Stimulated activated CD4-positive, alpha-beta T cell treated with anti-CD3 and anti-CD28 coated beads, Interleukin-4, amount 100 ng/mL, for 4 hours (primary cell): ENCODE measurements around the gene C1orf116.

Experiments used
- DNase-seq, 2 experiments: peaks; one replicate each; pipeline ENCODE4 v3.0.0-alpha.2; 2020

C1orf116 gene

DNA sequence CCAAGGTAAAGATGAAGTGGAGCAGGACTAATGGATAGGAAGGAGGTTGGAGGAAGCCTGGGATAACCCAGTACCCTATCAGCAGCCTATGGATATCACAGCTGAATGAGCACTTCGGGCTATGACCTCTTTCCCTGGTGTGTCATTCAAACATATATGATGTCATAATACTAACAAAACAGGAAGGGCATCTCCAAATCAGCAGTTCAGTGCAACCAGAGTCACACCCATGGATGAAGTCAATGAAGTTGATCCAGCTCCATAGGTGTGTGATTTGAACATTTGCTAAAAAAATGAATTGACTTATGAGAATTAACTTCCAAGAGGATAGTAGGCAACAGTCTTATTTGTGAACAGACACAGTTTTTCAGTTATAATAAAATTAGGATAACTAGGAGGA is 1.7 kb upstream of the C1orf116 start:
- DNase-seq, result no peak

DNA sequence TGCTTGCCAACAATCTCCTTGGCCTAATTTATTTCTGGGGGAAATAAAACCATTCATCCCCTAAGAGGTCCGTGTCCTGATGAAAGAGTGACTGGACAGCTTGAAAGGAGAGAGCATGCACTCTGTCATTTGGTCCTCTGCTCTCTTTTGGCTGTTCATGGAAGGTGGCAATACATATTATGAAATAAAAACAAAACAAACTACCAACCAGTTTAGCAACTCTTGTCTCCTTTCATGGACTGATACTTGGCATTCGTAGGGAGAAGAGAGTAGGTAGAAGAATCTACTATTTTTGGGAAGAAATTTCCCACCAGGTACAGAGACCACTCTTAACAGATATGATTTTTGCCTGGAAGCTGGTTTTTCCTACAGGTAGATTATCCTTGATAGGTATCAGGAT is 746 bp upstream of the C1orf116 start:
- DNase-seq, result no peak

DNA sequence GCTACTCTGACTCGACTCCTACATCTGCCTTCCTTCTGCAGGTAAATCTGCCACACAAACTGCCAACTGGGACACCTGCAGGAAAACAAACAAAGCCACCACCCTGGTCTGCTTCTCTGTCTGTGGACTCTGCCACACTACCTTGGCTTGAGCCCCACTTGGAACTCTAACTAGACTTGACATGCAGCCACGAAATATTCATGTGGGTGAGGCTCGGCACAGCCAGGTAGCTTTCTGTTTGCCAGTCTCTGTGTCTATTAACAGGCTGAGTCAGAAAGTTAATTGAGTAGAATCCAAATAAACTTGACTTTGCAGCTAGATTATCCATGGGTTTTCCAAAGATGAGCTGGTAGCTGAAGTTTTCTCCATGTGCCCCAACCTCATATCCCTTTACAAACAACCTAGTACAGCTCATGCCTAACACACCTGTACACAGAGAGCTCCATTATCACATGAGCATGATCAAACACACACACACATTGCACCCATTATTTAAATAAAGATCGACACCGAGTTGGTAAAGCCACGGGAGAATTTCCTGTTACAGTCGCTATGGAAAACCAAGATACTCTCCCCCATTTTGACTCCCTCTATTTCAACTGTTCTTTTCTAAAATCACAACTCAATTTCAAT is 808 bp downstream of the C1orf116 start:
- no peak for DNase-seq

DNA sequence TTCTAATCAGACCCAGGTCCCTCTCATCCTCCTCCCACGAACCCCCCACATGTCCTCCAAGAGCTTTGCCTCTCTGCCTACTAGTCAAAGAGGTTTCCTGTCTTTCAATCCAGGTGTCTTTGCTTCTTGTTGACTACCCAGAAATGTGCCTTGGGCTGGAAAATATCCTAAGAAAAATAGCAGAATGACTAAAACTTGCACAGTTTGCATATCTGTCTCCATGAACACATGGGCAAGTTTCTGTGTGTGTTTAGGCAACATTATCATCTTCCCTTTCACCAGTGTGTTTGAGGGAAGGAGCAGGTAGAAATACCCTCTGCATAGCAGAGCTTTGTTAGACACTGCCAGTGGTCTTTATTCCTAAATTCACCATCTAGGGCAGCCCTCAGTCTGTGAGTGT is 1.5 kb downstream of the C1orf116 start:
- no peak for DNase-seq

DNA sequence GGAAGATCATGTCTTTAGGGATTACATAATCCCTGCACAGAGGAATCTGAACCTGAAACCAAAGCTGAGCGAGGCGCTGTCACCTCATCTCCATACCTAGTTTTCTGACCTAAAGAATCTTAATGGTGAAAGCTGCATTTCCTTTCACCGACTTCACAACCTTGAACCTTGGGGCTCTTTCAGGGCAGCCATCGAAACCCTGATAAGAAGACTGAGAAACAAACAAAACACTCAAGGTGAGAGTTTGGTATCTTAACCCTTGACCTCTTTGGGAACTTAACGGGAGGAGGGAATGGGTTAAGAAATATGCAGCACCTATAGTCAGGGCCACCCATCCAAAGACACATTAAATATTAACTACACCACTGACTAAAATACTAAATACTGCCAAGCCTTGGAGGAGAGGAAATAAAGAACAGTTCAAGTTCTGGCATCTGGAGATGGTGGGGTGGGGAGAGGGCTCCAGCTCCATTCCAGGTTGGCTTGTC is 2.0 kb downstream of the C1orf116 start:
- no peak for DNase-seq

DNA sequence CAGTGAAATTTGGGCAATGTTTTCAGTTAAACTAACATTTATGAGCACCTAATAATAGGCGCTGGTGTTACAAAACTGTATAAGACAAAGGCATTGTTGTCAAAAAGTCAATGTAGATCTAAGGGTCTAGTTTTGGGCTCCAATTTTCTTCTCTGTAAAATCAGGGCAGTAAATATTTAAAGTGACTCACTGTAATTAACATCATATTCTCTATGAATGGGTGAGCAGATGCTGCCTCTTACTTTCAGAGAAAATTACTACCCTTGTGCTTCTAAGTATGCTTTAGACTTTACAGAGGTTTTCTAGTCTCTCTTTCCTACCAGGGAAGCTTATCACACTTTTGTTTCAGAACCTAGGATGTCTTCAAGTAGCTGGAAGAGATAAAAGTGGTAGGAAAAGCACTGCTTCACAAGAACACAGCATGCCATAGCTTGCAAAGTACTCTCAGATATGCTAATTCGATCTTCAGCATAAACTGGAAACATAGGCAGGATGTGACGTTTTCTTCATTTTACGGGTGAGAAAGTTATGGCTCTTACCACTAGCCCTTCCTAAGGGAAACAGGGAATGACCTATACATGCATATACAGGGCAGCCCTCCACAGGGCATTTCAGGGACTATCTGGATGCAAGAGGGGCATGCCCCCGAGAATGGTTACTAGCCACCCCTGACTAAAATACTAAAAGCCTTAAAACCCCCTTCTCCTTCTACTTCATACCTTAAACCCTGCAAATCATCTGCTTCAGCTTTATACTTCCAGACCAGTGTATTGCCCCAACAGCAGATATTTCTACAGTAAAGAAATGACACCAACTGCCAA is 2.6 kb downstream of the C1orf116 start:
- DNase-seq, result no peak

DNA sequence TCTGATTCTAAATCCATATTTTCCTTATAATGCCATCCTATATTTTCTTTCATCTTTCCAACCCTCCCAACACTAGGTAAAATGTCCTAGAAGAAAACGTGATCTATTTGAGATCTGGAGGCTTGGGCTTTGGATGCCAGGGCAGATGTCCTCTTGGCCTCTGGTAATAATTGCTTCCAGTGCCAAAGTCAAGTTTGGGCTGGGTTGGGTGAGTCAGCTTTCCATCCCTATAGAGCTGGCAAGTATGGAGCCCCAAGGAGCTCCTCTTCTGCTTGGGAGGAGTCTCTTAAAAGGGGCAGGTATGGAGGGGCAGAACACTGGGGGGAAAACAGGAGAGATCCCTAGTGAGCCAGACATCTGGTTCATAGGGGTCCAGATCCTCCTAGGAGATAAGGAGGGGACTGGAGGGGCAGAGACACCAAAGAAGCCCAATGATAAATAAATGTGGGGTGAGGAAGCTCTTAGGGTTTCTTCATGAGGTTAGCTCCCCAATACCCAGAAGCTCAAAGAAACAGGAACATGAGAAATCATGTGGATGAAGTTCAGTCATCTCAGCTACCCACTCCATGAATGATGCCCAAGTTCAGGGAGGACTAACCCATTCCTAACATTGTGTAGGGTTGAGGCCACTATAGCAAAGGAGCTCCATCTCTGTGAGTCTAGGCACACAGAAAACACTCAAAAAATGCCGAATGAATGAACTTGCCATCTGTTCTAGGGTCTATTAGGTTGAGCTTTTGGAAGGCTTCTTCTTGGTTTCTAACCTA is 3.5 kb downstream of the C1orf116 start:
- DNase-seq, result no peak

DNA sequence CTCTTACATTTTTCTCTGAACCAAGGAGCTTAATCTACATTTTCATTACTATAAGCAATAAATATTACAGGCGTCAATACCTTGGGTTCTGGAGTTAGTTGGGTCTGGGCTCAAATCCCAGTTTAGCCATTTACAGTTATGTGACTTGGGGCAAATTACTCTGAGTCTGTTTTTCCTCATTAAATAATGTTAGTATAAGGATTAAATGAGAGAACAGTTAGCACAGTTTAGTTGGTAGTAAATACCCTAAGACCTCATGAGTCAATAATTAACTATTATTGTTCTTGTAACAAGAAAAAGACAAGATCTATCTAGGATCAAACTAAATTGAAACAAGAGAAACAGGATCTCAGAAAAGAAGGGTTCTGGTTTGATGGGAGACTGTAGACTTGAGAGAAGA is 4.6 kb downstream of the C1orf116 start:
- no peak for DNase-seq

DNA sequence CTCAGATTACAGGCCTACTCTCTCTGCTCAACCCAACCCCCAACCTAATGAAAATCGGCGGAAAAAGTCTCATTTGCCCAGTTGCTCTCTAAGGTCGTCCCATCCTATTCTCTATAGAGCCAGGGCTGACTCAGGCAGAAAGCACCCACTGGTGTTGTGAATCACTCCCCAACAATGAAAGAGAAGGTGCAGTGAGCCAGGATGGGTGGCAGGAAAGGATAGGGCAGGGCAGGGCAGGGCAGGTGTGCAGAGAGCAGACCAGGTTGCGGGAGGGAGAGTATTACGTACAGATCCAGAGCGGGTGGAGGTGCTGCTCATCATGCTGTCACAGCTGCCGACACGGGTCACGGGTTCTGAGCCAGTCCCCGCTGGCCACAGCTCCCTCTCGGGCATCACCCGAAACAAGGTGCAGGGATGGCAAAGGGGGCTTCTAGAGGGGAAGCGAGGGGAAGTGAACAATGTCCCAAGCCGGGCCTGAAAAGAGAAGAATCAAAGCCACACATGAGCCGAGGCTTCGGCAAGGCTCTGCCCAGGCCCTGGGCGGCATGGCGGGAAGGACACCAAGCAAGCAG is 5.3 kb downstream of the C1orf116 start:
- DNase-seq, result no peak

DNA sequence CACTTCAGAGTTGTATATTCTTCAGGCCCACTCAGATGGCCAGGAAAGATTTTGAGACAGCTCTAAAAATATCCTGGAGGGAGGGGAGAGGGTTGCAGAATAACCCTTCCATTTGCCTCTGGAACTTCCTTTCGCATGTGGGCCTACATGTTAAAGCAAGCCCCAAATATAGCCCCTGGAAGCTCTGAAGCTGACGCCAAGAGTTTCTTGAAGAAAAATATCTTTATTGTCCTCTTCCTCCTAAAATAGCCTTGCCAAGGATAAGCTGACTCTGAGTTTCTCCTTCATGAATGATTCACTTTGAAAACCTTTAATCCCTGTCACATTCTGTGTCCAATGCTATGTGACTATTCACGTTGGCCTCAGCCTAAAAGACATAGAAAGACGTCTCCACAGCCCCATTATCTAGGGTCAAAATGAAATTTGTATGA is 6.4 kb downstream of the C1orf116 start:
- no peak for DNase-seq

DNA sequence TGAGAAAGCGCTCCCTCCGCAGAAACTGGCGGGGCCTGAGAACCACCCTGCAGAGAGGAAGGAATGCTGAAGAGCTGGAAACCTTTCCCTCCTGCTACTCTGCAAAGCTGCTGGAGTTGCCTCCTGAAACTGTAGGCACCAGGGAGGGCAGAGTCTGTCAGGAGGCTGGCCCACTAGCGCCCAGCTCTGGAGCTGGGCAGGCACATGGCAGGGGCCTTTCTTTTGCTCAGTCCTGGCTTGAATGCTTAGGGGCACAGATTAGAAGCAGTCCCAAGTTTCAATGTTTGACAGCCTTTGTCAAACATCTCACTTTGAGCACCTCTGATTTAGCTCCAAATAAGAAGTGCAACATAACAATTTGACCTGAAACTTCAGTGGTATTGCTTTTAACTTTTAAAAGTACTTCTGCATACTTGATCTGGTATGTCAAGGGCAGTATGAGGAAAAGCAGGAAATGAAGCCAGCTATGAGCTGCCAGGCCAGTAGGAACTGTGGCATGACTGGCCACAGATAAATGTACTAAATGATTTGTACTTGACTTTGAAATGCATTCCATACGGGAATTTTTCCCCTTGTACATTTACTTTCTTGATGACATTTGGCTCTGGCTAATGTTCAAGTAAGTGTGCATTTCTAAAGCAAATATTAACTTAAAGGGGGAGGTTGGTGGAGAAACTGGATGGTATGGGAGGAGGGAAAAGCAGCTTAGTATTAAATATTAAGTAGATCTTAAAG is 7.2 kb downstream of the C1orf116 start:
- DNase-seq, result no peak

DNA sequence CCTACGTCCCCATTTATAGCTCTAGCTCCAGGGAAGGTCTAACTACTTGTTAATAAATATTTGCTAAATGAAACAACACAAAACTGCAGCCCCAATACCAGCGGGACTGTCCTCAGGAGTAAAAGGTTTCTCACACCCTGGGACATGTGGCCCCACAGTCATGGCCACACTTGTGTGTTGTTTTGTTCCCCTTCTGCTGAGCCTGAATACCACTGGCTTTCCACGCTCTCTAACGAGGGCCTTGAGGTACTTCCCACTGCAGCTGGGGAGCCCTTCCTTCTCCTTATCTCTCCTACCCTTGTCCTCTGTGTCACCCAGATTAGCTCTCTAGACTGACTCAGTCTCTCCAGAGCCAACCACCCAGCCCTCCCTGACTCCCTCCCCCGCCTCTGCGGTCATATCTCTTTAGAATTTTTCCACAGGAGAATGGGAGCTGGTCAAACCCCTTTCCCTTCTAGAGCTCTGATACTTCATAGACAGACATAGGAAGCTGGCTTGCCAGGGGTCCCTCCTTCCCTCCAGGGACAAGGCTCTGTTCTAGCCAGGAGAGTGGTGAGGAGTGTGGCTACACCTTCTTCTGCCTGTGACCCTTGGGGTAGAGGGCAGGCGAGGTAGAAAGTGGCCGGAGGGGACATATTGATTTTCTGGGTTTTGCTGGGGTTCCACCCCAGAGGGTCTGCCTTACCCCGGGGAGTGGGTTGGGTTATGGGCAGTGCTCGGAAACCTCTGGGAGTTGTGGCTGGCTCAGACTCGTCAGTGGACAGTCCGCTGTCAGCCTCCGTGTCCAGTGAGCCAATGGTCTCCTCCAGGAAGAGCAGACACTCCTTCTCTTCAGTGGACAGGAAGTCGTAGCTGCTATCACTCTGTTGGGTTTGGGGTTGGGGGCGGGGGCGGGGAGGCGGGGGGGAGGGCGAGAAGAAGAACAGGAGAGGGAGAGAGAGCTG is 8.1 kb downstream of the C1orf116 start:
- DNase-seq, result no peak

DNA sequence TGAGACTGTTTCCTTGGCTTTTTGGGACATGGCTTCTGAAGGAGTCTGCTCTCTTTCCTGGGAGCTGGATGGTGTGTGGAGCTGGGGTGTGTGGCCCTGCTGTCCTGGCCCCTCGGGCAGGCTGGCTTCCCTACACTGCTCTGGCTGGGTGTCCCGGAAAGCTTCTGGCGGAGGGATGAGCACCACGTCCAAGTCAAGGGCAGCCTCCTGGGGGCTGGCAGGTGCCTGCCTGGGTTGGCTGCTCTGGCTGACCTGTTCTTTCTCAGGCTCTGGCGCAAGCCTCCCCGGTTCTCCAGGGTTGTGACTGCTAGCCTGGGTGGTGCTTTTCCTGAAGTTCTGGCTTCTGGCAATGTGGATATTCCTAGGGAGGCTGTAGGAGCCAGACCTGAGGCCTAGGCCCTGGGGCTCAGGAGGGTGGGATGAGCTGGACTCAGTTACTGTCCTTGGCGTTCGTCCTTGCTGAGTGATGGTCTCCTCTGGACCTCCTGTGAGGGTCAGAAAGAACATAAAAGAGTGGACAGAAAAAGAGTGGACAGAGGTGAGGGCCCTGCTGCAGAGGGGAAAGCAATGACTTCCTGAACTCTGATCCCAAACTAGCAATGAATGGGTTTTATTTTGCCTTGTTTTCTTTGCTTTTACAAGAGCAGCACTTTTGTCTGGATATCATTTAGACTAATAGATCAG is 9.4 kb downstream of the C1orf116 start:
- no peak for DNase-seq

DNA sequence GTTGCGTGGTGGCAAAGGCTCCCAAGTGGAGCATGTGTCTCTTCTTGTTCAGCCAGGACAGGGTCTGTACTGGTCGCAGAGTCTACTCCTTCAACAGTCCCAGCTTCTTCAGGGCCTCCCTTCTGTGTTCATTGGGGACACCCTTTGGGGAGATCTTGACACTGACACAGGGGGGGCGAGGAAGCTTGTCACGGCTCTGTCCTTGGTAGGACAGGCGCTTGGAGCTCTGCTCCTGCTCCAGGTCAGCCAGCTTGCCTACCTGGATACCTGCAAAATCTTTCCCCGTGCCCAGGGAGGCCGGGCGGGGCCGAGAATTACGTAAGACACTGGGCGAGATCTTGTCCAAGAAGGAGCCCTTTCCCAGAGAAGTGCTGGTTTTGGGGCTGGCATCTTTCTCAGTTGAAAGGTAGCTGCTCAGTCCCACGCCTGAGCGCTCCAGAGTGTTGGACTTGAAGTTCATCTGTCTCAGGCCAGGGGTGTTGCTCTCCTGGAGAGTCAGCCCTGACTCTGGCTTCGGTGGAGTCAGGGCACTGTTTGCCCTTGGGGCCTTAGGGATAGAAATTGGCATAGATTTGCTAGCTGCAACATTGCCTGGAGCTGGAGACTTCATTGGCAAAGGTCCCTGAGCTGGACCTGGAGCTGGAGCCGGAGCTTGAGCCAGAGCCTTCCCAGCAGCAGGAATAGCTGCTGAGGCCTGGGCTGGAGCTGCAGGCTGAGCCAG is 10.5 kb downstream of the C1orf116 start:
- DNase-seq, result no peak

DNA sequence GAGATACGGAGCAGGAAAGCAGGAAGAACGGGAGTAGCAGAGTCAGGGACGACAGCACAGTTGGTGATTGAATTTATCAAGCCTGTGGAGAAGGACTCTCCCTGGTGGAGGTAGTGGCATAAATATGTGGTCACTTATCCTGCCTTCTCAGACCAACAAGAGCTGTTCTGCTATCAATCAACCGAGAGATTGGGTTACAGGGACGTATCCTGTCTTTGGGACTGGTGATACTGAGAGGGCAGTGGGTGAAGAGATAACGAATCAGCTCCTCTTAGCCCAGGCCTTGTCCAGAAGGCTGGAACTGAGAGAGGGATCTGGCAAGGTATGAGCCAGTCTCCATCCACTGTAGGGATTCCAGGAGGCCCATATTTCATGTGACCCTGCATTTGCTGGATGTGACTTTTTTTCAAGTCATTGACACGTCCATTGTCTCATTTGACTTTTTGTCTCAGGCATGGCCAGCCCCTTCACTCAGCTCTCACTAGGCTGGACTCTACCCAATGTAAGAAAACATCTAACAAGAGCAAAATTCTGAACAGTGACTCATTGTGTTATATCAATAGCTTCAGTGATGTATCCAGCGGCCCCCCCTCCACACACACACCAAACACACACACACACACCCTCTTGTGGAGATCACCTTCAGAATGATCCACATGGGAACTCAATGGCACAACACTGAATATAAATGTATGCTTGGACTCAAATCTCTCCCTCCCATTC is 11.3 kb downstream of the C1orf116 start:
- no peak for DNase-seq

DNA sequence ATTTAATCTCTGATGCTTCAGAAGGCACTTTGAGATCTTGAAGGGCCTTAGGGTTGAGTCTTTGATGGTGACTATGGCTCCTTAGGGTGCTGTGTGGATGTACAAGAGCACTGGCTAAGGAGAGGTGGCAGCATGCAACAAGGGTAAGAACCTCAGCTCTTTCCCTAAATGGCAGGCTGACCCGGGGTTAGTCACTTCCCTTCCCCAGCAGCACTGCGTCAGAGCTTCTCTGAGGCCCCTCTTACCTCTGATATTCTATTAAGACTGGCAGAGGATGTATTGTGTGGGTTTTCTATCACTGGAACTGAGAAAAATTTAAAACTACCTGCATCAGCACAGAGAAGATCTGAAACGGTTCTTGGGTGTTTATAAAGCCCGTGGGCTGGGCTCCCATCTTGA is 11.8 kb downstream of the C1orf116 start:
- DNase-seq, result no peak

DNA sequence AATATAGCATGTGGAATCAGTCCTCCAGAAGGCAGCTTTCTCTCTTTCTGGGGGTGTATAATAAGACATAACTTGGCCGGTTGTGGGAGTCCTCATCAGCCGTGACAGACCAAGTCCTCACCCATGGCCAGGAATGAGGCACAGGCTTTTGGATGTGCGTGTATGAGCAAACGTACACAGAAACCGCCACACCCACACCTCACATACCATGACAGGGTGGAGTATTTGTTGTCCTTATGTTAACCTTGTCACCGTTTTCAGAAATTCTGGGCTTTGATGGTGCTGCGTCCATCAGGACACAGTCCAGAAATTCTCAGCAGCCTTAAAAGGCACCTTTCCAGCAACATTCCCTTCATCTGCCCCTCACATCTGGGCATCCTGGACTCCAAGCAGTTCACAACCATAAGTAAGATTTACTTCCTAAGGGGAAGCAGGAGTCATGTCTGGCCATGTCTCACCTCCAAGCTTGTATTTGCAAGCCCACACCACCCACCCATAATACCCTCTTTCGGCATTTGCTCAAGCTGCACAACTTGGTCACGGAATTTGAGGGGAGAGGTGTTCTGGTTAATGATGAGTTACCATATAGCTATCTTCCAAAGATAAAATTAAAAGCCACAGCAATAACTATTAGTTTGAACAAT is 12.4 kb downstream of the C1orf116 start:
- no peak for DNase-seq

DNA sequence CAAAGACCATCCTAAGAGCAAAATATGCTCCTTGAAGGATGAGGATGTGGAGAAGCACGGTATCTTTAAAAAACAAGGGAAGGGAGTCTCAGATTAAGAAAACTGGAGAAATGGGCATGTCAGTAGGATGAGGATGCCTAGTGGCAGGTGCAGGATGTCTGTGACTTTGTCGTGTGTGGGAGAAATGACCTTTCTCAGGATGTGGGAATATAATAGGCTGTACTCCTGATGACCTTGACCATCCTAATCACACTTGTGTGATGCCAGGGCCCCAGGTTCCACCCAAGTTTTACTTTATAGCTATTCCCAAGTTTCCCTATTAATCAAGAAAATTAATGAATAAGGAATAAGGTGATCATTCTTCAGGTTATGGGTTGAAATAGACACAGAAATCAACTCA is 12.9 kb downstream of the C1orf116 start:
- DNase-seq, result no peak

DNA sequence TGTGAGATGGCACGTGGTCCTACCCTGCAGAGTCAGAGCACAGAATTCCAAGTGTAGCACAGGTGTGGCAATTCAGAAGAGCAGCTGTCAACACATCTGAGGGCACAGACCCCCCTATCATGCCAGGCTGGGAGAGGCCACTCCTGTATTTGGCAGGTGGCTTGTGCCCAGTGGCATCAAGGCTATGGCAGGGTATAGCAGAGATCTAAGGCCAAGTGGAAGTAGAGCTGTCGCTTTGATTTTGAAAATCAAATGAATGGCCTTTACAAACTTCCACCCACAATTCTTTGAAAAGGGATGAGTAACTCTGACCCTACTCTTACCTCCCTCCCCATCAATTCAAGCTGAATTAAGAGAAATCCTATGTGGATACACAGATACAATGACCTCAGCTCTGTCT is 13.4 kb downstream of the C1orf116 start:
- no peak for DNase-seq
